WERI-Rb-1 (cell line): ENCODE data around the gene RNF32.

Experiments used
- DNase-seq: peaks from one replicate; pipeline ENCODE4 v3.0.0-alpha.2; 2020
- H3K27ac ChIP-seq: fragments of 250-450 bp; sonication (Bioruptor Pico); 2 replicates; pipeline ENCODE4 v1.5.1; 2020; ENCODE audit warnings: mild to moderate bottlenecking, moderate library complexity
- H3K27me3 ChIP-seq: fragments of 250-450 bp; sonication (Bioruptor Pico); 2 replicates; pipeline ENCODE4 v1.5.1; 2021; ENCODE audit warnings: mild to moderate bottlenecking, low read depth, moderate library complexity; ENCODE audit not compliant: insufficient read depth, severe bottlenecking
- H3K36me3 ChIP-seq: fragments of 250-450 bp; sonication (Bioruptor Pico); 2 replicates; pipeline ENCODE4 v1.5.1; 2020; ENCODE audit warnings: mild to moderate bottlenecking, moderate library complexity
- H3K4me3 ChIP-seq: 2 replicates; pipeline ENCODE4 v1.5.1; 2011; ENCODE audit warnings: low read depth, mild to moderate bottlenecking, control low read depth, low read length
- H3K9me3 ChIP-seq: fragments of 250-450 bp; sonication (Bioruptor Pico); 2 replicates; pipeline ENCODE4 v1.5.1; 2021; ENCODE audit warnings: mild to moderate bottlenecking, moderate library complexity; ENCODE audit not compliant: severe bottlenecking
- TF ChIP-seq, protein P1 (sequence below): IDR thresholded peaks from 2 replicates; pipeline ENCODE4 v1.5.1; 2011; ENCODE audit warnings: low read depth, mild to moderate bottlenecking, control low read depth, inconsistent platforms, low read length

The RNF32 gene

DNA sequence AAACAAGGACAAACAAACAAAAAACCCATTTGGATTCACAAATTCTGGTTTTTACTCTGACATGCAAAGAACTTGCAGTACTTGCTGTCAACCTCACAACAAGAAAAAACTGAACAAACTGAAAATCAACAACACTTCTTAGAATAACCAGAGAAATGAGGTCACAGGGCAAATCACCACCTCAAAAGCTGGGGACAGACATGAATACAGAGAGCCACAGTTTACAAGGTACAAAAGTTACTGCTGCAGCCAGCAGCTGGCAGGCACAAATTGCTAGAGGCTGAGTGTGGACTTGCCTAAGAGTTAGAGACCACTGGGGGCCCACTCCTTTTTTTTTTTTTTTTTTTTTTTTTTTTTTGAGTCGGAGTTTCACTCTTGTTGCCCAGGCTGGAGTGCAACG lies 15.0 kb upstream of the RNF32 start:
- no peak overlapping the region for H3K27ac ChIP-seq
- H3K36me3 ChIP-seq: no peaks in the 10 kb centered on the region
- peaks cover 72% of the 10 kb centered on the region for H3K27me3 ChIP-seq
- no peak overlapping the region for H3K4me3 ChIP-seq
- no peak for DNase-seq
- peaks cover 12% of the 10 kb centered on the region for H3K9me3 ChIP-seq
- TF ChIP-seq, protein P1, sequence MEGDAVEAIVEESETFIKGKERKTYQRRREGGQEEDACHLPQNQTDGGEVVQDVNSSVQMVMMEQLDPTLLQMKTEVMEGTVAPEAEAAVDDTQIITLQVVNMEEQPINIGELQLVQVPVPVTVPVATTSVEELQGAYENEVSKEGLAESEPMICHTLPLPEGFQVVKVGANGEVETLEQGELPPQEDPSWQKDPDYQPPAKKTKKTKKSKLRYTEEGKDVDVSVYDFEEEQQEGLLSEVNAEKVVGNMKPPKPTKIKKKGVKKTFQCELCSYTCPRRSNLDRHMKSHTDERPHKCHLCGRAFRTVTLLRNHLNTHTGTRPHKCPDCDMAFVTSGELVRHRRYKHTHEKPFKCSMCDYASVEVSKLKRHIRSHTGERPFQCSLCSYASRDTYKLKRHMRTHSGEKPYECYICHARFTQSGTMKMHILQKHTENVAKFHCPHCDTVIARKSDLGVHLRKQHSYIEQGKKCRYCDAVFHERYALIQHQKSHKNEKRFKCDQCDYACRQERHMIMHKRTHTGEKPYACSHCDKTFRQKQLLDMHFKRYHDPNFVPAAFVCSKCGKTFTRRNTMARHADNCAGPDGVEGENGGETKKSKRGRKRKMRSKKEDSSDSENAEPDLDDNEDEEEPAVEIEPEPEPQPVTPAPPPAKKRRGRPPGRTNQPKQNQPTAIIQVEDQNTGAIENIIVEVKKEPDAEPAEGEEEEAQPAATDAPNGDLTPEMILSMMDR: no peak

DNA sequence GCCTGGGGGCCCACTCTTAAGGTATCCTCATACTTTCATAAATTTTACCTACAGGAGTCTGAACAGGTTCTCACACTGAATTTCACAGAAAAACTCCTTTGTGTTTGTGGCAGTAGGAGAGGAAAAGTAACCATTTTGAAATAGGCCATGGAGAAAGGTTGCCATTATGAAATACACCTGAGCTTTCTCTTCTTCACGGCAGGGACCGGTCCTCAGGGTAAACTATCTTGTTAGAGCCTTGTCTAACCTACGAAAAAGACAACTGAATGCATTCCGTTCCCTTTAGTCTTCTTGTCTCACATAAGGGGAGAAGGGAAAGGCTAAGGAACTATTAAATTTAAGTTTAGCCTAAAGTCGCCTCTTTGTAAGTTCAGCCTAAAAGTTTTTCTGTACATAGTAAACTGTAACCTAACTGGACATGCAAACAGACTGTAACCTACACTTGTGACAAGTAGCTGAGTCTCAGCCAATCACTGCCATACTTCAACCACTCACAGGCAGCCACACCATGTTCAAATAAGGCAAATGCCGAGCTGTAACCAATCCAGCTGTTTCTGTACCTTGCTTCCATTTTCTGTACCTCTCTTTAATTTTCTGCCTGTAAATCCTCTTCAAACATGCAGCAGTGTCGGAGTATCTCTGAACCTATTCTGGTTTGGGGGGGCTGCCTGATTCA lies 14.2 kb upstream of the RNF32 start:
- DNase-seq: no peak
- TF ChIP-seq, protein P1: no peak
- Histone ChIP-seq H3K36me3 (no peaks in the 10 kb centered on the region), H3K27ac (no peak overlapping the region), H3K9me3 (peaks cover 8% of the 10 kb centered on the region), H3K27me3 (peaks cover 67% of the 10 kb centered on the region), H3K4me3 (no peak overlapping the region)

DNA sequence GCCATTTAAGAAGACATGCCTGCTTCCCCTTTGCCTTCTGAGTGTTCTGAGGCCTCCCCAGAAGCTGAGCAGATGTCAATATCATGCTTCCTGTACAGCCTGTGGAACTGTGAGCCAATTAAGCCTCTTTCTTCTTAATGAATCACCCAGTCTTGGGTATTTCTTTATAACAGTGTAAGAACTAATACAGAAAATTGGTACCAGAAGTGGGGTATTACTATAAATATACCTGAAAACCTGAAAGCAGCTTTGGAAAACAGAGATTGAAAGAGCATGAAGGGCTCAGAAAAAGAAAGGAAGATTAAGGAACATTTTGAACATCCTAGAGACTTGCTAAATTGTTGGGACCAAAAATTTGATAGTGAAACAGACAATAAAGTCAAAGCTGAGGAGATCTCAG lies 12.0 kb upstream of the RNF32 start:
- H3K27me3 ChIP-seq: peaks cover 52% of the 10 kb centered on the region
- TF ChIP-seq, protein P1: no peak
- peaks cover 4% of the 10 kb centered on the region for H3K9me3 ChIP-seq
- no peak for DNase-seq
- no peak overlapping the region for H3K4me3 ChIP-seq
- no peaks in the 10 kb centered on the region for H3K36me3 ChIP-seq
- H3K27ac ChIP-seq: no peak overlapping the region

DNA sequence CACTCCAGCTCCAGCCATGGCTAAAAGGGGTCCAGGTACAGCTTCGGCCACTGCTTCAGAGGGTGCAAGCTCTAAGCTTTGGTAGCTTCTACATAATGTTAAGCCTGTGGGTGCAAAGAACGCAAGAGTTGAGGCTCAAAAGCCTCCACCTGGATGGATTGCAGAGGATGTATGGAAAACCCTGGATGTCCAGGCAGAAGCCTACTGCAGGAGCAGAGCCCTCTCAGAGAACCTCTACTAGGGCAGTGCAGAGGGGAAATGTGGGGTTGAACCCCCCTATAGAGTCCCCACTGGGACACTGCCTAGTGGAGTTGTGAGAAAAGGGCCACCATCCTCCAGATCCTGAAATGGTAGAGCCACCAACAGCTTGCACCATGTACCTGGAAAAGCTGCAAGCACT lies 10.7 kb upstream of the RNF32 start:
- DNase-seq: no peak
- Histone ChIP-seq H3K27ac (no peak overlapping the region), H3K9me3 (peaks cover 4% of the 10 kb centered on the region), H3K27me3 (peaks cover 41% of the 10 kb centered on the region), H3K36me3 (no peaks in the 10 kb centered on the region), H3K4me3 (no peak overlapping the region)
- TF ChIP-seq, protein P1: no peak

DNA sequence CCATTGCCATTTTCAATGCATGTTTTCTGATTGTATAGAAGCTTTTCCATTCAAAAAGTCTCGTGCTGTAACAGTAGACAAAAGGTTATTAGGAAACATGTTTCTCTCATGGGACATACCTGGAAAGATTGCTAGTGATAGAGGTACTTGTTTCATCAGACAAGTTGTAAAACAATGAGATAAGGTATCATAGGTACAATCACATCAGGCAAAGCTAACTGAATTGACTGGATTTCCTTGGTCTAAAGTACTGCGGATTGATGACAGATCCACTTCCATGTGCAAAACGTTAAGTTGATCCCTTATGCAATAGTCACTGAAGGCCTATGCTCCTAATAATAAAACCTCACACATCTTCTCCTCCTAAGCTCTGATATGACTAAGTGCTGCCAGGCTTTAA lies 6.5 kb upstream of the RNF32 start:
- Histone ChIP-seq H3K9me3 (no peaks in the 10 kb centered on the region), H3K27me3 (peaks cover 16% of the 10 kb centered on the region), H3K4me3 (no peak overlapping the region), H3K27ac (no peak overlapping the region), H3K36me3 (no peaks in the 10 kb centered on the region)
- DNase-seq: no peak
- TF ChIP-seq, protein P1: no peak
